Hepatocyte (in vitro differentiated cells): ENCODE data around the gene CDCA7L.

ENCODE experiments used
- CTCF ChIP-seq: fragments of 200-600 bp; sonication (generic); IDR thresholded peaks from 2 replicates; pipeline ENCODE4 v1.5.1; 2016; ENCODE audit warnings: antibody characterized with exemption, mild to moderate bottlenecking; ENCODE audit not compliant: poor library complexity
- EZH2 ChIP-seq: fragments of 200-600 bp; sonication (generic); IDR thresholded peaks from 2 replicates; pipeline ENCODE4 v1.6.1; 2016; ENCODE audit warnings: antibody characterized with exemption, mild to moderate bottlenecking, borderline replicate concordance
- EZH2phosphoT487 ChIP-seq: fragments of 200-600 bp; sonication (generic); IDR thresholded peaks from one replicate; pipeline ENCODE4 v1.6.1; 2018; ENCODE audit warnings: antibody characterized with exemption, mild to moderate bottlenecking, low read depth, moderate library complexity; ENCODE audit not compliant: unreplicated experiment, severe bottlenecking

- TF ChIP-seq CTCF (no peak), EZH2 (no peak), EZH2phosphoT487 (no peak)
Measured at GRCh38 chr7:21912931-21913780, 32.5 kb downstream of the CDCA7L start.
